NCI-H2081 treated with DMSO at 0.1 percent for 48 hours (cell line): ENCODE results near the gene HABP4.

Experiments used
- DNase-seq: peaks from one replicate; lab custom pipeline; 2025; lab: John Stamatoyannopoulos, UW

The HABP4 gene

GRCh38 chr9:96449845-96450612, at the start of gene HABP4:
Gene HABP4, plus strand, starts transcription at chr9:96450169. Its CDS starts 111 bp downstream, at chr9:96450280.
- peak; percentile 57 for DNase-seq

- DNase-seq = no peak
Measured at GRCh38 chr9:96408409-96409280, 41.3 kb upstream of the HABP4 start.

GRCh38 chr9:96411129-96411838, 38.7 kb upstream of the HABP4 start:
- no peak for DNase-seq

GRCh38 chr9:96412174-96412913, 37.6 kb upstream of the HABP4 start:
- no peak for DNase-seq

GRCh38 chr9:96413302-96414221, 36.4 kb upstream of the HABP4 start:
- DNase-seq = peak; percentile 33

GRCh38 chr9:96417051-96417586, 32.9 kb upstream of the HABP4 start:
- DNase-seq = no peak

- DNase-seq = no peak
Measured at GRCh38 chr9:96417661-96418082, 32.3 kb upstream of the HABP4 start.

- peak; percentile 92 for DNase-seq
Measured at GRCh38 chr9:96418083-96418919, 31.7 kb upstream of the HABP4 start, which contains the start of gene ZNF367. Gene ZNF367, minus strand, starts transcription at chr9:96418370. Its CDS starts 338 bp downstream, at chr9:96418032.

GRCh38 chr9:96418920-96419690, 30.9 kb upstream of the HABP4 start:
- DNase-seq = peak; percentile 45

GRCh38 chr9:96419691-96419969, 30.3 kb upstream of the HABP4 start:
- DNase-seq = no peak

- no peak for DNase-seq
Measured at GRCh38 chr9:96420468-96421219, 29.3 kb upstream of the HABP4 start.

GRCh38 chr9:96423322-96423984, 26.5 kb upstream of the HABP4 start:
- DNase-seq = no peak

- no peak for DNase-seq
Measured at GRCh38 chr9:96423985-96424336, 26.0 kb upstream of the HABP4 start.

- DNase-seq = no peak
Measured at GRCh38 chr9:96425500-96426169, 24.3 kb upstream of the HABP4 start.

- no peak for DNase-seq
Measured at GRCh38 chr9:96429732-96430131, 20.2 kb upstream of the HABP4 start.

GRCh38 chr9:96430377-96430776, 19.6 kb upstream of the HABP4 start:
- no peak for DNase-seq

- no peak for DNase-seq
Measured at GRCh38 chr9:96435345-96435744, 14.6 kb upstream of the HABP4 start.
